AML-193 (cell line): ENCODE results near the gene NPR2.

Source experiments
- DNase-seq, 2 experiments: peaks; one replicate each; lab custom pipeline; 2025; lab: John Stamatoyannopoulos, UW

The NPR2 gene

DNA sequence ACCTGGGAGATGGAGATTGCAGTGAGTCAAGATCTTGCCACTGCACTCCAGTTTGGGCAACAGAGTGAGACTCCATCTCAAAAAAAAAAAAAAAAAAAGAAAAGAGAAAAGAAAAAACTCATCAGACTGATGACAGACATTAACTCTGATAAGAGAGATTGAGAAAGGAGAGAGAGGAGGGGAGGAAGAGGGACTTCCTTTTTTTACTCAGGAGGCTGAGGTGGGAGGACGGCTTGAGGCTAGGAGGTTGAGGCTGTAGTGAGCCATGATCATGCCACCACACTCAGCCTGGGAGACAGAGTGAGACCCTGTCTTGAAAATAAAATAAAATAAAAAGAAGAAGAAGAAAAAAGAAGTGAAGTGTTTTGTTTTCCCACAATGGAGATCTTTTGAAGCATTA is 27.6 kb upstream of the NPR2 start:
- no peak for DNase-seq

DNA sequence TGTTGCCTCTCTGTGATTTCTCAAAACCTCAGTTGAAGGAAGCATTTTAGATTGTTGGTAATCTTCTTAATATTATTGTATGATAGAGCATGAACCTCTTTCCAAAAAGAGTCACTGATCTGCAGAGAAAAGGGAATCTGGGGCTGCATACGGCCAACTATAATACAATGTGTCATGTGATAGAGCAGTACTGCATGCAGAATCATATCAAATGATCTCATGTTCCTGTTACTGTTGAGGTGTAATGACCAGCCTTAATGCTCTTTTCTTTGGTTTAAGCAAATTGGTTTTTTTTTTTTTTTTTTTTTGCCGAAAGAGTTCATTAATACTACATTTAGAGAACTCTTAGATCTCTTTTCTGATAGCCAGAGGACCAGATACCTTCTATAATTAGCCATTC is 24.4 kb upstream of the NPR2 start:
- DNase-seq: no peak

DNA sequence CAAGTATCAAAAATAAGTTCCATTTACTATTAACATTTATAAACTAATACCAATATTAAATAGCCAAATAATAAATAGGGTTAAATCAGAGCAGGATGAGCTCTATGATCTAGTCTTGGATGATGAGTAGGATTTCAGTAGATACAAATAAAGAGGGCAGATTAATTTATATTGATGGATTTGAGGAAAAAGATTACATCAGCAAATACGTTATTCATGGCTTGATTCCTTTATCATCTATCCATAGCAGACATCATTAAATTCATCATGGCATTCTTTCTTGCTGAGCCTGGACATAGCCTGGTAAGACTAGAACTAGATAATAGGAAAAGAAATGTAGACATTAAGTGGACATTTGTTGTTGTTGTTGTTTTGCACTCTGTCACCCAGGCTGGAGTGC is 23.9 kb upstream of the NPR2 start:
- no peak for DNase-seq

DNA sequence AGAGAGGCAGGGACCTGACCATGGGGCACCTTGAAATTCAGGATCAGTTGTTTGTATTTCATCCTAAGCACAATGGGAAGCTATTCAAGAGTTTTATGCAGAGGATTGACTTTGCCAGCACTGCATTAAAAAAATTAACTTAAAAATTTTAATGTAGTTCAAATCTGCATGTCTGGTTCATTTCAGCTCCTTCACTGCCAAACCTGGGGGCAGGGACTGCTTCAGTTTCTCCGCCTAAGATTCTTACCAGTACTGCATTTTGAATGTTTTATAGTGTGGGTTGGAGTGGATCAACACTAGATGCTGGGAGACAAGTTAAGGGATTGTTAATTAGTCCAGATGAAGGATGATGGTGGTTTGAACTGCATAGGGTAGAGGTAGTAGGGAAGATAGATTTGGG is 21.6 kb upstream of the NPR2 start:
- no peak for DNase-seq

DNA sequence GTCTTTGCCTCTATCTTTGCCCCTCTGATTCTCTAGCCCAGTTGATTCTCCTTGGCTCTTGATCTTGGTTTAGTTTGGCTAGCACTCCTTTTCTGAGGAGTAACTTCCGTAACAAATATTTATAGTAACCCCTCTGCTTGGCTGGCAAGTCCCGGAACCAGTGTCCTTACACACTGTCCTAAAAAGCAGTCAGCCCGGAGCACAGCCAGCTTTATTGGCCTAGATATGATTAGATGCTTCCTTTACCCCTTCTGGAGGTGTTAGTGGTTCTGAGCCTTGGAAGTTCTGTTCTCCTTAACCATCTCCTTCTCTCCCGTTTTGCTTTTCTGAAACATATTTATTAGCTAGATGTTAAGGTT is 20.3 kb upstream of the NPR2 start:
- DNase-seq: no peak

DNA sequence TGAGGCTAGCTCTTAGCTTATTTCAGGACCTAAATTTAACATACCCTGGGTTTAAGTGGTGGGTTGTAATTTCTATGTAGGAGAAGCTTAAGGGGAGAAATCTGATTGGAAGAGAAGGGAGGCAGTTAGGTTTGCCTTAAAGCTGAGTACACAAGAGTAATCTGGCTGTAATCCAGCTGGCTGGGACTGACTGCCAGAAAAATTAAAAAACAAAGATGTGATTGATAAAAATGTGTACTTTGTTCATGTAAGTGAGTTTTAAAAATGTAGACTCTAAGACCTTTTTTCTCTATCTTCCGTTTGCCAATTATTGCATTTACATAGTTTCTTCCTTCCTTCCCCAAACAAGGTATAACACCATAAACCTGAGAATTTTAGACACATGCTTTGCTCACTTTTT is 19.9 kb upstream of the NPR2 start:
- DNase-seq: no peak

DNA sequence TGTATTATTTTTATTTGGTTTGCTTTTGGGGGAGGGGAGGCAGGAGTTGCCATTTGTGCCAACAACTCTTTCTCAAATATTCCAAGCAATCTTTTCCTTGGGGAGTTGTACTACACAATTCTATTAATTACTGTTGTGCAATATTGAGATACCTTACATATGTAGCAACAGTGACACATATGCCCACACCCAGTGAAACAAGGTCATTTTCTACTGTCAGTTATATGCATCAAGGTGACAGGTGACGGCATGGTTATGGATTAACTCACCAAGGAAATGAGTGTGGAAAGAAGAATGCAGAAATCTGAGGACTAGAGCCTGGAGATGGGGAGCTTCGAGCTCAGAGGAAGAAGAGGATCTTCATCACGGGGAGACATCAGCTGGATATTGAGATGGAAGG is 19.4 kb upstream of the NPR2 start:
- no peak for DNase-seq

DNA sequence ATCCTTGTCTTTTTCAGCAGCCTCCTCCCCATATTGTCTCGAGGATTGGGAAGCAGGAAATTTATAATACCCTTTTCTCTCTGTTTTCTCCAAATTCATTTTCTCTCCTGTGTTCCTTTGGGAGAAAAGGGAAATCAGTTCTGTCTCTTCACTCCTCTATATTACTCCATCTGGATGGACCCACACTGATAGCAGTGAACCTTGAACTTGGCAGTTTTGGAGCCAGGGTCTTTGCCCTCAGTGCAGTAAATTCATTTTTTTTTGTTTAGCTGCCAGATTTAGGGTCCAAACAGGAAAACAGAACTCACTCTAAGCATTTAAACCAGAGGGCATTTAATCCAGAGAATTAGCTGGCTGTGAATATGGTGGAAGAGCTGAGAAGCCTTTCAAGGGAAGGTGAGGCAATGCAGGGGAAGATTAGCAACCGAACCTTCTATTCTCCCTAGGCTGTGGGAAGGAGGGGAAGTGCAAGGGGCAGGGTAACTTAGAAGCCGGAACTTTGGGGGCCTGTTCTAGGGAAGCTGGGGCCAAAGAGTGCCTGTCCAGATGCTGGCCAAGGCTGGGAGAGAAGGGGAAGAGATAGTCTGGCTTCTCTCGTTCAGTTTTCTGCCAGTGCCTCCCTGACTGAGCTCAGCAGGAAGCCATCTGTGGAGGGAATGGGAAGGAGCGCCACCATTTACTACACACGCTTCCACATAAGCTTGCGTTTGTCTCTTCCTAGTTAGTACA is 16.3 kb upstream of the NPR2 start:
- no peak for DNase-seq

DNA sequence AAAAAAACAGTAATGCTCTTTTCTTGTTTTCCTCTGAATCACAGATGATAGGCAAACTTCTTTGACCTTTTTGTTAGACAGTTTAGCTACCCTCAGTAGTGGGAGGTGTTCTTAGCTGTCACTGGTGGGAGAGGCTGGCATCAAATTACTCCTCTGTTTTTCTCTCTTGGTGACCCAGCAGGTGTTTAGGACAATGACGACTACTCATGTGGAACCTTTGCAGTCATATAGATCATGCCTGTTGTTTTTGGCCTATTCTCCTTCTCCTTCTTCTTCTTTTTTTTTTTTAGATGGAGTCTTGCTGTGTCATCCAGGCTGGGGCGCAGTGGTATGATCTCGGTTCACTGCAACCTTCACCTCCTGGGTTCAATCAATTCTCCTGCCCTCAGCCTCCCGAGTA is 15.4 kb upstream of the NPR2 start:
- no peak for DNase-seq

DNA sequence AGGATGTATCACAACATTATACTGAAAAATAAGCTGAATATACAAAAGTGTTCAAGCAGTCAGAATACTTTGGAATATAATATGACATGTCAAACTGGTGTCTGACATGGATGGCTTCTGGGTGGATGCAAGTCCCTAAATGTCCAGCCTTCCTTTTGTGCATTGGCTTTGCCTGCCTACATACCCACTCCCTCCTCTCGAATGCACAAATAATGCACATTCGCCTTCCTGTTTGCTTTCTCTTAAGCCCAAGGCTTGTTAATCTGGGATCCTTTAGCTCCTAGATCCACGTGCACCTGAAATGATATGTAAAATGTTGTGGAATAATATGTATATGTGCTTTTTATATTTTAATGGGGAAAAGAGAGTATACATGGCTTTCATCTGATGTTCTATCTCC is 12.9 kb upstream of the NPR2 start:
- no peak for DNase-seq

DNA sequence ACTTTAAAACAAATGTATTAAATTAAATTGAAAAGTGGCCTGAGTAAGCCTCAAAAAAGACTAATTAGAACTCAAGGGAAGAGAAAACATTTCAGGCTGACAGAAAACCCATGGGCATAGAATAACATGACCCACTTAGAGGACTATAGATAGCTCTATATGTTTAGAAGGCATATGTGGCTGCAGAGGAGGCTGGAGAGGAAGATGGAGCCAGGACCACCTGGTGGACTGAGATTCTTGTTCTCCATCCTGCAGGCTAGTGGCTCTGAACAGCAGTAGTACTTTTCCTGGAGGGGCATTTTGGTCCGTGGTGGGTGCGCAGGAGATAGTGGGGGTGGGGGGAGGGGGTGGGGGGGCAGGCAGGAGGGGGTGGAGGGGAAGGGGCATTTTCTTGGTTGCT is 10.3 kb upstream of the NPR2 start:
- DNase-seq: no peak

DNA sequence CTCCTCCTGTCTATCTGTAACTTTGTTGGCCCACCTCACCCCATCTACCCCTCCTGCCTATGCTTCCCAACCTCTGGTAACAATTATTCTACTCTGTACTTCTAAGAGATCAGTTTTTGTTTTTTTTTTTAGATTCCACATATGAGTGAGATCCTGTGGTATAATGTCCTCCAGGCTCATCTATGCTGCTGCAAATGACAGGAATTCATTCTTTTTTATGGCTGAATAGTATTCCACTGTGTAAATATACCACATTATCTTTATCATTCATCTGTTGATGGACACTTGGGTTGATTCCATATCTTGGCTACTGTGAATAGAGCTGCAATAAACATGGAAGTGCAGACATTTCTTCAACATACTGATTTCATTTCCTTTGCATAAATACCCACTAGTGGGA is 8.0 kb upstream of the NPR2 start:
- DNase-seq: no peak

DNA sequence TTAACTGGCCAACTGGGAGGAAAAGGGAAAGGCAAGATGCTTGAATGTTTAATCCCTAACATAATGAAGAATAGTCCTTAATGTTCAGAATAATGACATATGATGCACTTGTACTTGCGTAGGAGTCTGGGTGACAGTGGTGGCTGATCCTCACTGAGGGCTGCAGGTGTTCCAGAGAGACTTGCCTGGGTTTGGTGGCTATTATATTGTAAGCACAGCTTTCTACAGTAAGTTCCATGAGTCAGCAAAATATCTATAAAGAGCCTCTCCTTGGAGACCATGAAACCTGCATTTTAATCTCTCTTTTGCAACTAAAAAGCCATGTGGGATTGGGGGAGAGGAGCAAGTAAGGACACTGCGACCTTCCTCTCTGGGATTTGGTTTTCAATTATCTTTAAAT is 1.9 kb upstream of the NPR2 start:
- DNase-seq: no peak

DNA sequence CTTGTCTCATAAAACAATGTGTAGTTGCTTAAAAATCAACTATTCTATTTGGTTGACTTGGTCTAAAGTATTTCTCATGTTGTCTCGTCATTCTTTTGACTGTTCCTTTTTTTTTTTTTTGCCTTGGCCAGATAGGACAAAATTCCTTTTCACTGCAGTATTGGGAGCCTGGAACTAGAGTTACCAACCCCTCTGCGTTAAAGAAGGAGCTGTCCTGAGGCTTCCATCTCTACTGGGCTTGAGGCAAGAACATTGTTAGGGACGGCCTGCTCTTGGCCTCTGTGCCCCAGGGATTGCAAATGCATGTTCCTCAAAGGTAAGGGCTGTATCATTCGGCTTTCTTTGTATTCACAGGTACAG is 1.4 kb upstream of the NPR2 start:
- no peak for DNase-seq

DNA sequence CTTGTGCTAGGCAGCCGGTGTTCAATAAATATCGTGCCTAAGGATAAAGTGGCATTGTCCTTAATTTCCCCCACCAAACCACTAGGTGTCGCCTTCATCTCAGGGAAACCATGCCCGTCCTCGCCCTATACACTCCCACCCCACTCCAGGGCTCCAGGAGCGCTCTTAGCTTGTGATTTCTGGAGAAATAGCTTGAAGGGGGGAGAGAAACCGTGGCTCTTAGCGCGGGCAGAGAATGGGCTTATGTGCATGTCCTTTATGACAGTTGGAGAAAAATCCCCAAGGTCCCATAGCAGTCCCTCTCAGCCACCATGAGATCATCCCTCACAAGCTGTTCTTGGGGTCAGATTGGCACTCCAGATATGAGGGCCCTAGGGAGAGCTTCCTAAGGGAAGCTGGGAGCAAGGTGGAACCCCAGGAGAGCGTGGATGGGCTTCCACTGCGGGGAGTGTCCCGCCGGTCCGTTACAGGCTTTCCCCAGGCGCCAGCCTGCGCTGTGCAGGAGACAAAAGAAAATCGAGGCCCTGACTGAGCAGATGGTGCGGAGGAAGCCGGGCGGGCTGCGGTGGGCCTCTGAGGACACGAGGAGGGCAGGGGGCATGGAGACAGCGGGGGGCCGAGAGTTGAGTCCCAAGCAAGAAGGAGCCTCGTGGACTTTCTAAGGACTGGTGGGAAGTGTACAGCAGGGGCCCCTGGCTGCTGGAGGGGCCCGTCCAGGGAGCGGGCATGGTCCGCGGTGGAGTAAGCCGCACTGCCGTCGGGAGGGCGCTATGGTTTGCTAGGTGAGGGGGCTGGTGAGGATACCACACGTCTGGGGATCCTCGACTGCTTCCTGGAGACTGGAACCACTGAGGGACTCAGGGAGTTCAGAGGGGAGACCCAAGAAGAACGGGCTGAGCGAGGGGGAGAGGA is 750 bp upstream of the NPR2 start:
- DNase-seq: peak; percentile 29 to 64

DNA sequence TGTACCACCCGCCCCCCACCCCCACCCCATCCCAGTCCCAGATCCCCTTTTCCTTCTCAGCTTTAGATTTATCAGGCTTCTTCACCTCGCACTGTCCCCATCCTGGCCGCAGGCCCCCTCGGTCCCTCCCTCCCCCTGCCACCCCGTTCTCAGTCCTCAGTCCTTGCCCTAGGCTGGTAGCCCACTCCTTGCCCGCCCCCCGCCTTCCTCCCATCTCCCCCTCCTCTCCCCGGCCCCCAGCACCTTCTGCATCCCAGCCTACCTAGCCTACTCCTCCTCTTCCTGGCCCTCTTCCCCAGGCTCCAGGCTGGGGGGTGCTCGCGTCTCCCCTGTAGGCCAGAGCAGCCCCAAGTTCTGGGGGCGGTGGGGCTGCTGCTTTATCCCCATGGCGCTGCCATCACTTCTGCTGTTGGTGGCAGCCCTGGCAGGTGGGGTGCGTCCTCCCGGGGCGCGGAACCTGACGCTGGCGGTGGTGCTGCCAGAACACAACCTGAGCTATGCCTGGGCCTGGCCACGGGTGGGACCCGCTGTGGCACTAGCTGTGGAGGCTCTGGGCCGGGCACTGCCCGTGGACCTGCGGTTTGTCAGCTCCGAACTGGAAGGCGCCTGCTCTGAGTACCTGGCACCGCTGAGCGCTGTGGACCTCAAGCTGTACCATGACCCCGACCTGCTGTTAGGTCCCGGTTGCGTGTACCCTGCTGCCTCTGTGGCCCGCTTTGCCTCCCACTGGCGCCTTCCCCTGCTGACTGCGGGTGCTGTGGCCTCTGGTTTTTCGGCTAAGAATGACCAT is 828 bp downstream of the NPR2 start:
- no peak for DNase-seq

DNA sequence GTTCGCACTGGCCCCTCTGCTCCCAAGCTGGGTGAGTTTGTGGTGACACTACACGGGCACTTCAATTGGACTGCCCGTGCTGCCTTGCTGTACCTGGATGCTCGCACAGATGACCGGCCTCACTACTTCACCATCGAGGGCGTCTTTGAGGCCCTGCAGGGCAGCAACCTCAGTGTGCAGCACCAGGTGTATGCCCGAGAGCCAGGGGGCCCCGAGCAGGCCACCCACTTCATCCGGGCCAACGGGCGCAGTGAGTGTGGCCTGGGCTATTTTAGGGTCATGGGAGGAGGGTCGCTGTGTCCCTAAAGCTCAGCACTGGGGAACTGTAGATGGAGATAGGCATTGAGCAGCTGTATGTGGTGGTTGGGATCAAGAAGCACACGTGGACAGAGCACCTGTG is 1.4 kb downstream of the NPR2 start:
- DNase-seq: no peak

DNA sequence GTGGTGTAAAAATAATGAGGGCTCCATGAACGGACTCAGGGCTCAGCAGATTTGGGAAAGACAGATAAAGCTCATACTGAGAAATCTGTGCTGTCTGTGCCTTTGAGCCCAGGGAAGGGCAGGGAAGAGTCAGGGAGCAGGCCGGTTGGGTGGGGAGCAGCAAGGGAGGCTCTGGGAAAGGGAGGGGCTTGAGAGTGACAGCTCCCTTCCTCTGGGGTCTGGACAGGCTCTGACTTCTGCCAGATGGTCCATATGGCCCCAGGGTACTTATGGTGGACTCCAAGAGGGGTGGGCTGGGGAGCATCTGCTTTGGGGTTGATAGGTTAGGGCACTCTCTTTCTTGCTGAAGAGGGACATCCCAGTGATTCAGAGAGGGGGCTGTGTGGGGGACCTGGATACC is 2.1 kb downstream of the NPR2 start:
- no peak for DNase-seq

DNA sequence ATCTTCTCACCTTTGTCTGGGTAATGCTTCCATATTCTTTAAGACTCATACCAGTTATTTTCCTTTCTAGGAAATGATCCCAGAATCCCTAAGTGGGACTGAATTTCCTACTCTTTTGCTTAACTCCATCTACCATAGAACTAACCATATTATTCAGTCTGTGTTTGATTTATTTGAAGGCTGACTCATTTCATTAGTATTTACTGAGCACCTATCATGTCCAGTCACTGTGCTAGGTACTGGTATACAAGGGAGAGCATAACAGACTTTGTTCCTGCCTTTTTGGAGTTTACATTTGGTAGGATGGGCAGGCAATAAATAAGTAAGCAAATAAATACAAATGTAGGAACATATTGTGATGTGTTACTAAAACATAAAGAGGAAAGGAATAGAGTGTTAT is 4.3 kb downstream of the NPR2 start:
- no peak for DNase-seq

DNA sequence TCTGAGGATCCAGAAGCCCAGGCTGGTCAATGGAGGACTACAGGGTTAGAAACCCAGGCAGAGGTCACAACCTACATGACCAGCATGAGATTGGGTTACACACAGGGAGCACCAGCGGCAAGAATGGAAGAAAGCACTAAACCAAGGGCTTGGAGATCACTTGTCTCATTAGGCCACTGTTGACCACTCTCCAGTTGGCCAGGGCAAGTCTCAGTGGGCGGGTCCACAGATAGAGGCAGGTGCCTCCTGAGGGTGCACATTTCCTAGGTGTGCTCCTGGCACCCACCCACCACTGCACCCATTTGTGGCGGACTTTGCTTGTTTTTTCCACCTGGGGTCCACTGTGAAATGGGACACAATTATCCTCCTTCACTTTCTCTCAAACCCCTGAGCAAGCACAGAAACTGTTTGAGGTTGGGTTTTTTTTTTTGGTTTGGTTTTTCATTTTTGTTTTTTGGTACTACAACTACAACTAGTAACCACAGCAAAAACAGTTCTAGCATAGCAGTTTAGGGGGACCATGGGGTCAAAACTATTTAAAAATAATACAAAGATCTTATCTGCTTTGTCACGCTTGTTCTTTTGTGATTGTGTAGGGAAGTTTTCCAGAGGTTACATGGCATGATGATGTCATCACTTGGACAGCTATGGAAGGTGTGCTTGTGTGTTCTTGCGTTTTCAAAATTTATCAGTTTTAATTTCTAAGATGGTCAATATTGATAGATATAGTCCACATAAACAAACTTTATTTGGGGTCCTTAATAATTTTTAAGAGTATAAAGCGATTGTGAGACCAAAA is 6.1 kb downstream of the NPR2 start:
- no peak for DNase-seq

DNA sequence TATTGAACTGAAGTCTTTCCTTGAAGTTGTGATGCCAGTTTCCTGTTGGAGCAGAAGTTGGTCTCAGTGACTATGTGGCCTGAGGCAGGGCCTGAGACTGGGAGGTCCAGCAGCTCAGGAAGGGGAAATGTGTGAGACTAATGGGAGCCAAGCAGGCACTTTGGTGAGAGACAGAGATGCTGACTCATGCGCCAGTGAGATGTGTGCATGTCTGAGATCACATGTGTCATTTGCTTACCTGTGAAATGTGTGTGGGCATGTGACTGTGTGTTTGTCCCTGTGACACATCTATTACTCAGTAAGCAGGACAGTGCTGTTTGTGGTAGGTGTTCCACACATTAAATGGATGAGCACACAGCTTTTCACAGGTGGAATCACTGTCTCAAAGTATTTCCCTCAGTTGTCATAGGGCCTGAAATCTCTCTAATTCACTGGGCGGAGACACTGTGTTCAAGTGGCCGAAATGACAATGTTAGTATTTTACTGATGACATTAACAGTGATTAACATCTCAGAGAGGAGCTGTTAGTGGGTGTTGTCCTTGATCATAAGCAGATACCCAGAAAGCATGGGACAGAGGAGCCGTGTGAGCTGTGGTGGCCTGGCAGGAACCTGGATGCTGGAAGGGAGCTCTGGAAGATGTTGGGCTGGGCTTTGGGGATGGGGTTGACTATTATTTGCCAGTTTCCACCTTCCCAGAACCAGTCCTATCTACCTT is 7.4 kb downstream of the NPR2 start:
- DNase-seq: no peak

DNA sequence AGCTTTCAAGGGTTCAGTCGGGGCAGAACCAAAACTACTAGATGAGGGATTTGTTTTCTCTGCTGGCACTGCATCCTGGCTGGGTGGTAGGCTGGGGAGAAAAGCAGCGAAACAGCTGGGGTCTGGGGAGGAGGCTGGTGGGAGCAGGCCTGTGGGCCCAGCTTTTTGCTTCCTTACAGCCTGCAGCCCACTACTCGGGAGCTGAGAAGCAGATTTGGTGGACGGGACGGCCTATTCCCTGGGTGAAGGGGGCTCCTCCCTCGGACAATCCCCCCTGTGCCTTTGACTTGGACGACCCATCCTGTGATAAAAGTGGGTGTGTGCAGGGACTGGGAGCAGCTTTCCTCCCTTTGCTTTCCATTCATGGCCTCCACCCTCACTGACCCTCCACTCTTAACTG is 9.1 kb downstream of the NPR2 start:
- DNase-seq: no peak
